Measurements from ENCODE around the gene PPP1CA. TPM values are rescaled to one million over a fixed set of nuclear protein-coding genes. Genes with fewer than 3 reads are reported as not detected.

Gene PPP1CA
- polyA plus RNA-seq (ENCODE audit: insufficient read length in 4 of 4): 100 to 1,000 TPM in 3 of 4 donors, 10 to 100 TPM in 1; 77.6 to 177 (median 146) TPM

- DNase-seq (ENCODE audit: low read depth in 4 of 4, low spot score in 3 of 4): peak in 3 of 4 donors; percentile 64 to 83 (median 81)
These were observed at the start of gene PPP1CA for GRCh38 chr11:67401495-67402191. Gene PPP1CA, minus strand, starts transcription at chr11:67401858. Its CDS starts 76 bp downstream, at chr11:67401782.

GRCh38 chr11:67450796-67451657 lies 49.4 kb upstream of the PPP1CA start:
- DNase-seq (ENCODE audit: low read depth in 4 of 4, low spot score in 3 of 4): no peak

- DNase-seq (ENCODE audit: low read depth in 4 of 4, low spot score in 3 of 4): no peak
These were observed 47.6 kb upstream of the PPP1CA start for GRCh38 chr11:67449116-67449844.

GRCh38 chr11:67448220-67448609 lies 46.6 kb upstream of the PPP1CA start:
- no peak for DNase-seq (ENCODE audit: low read depth in 4 of 4, low spot score in 3 of 4)

GRCh38 chr11:67445515-67445914 lies 43.9 kb upstream of the PPP1CA start:
- DNase-seq (ENCODE audit: low read depth in 4 of 4, low spot score in 3 of 4): no peak

GRCh38 chr11:67442504-67443404 lies 41.1 kb upstream of the PPP1CA start:
- no peak for DNase-seq (ENCODE audit: low read depth in 4 of 4, low spot score in 3 of 4)

- no peak for DNase-seq (ENCODE audit: low read depth in 4 of 4, low spot score in 3 of 4)
These were observed 40.2 kb upstream of the PPP1CA start for GRCh38 chr11:67441731-67442351.

- DNase-seq (ENCODE audit: low read depth in 4 of 4, low spot score in 3 of 4): no peak
These were observed 39.5 kb upstream of the PPP1CA start for GRCh38 chr11:67441098-67441563.

- no peak for DNase-seq (ENCODE audit: low read depth in 4 of 4, low spot score in 3 of 4)
These were observed 38.8 kb upstream of the PPP1CA start for GRCh38 chr11:67440229-67441097.

GRCh38 chr11:67439321-67440228 lies 37.9 kb upstream of the PPP1CA start:
- DNase-seq (ENCODE audit: low read depth in 4 of 4, low spot score in 3 of 4): no peak

GRCh38 chr11:67438158-67438902 lies 36.7 kb upstream of the PPP1CA start:
- no peak for DNase-seq (ENCODE audit: low read depth in 4 of 4, low spot score in 3 of 4)

GRCh38 chr11:67437809-67438157 lies 36.1 kb upstream of the PPP1CA start:
- no peak for DNase-seq (ENCODE audit: low read depth in 4 of 4, low spot score in 3 of 4)

- no peak for DNase-seq (ENCODE audit: low read depth in 4 of 4, low spot score in 3 of 4)
These were observed 35.6 kb upstream of the PPP1CA start, which contains the start of gene PTPRCAP for GRCh38 chr11:67437082-67437808. Gene PTPRCAP, minus strand, starts transcription at chr11:67437682. Its CDS starts 63 bp downstream, at chr11:67437619.

GRCh38 chr11:67436459-67437081 lies 34.9 kb upstream of the PPP1CA start:
- no peak for DNase-seq (ENCODE audit: low read depth in 4 of 4, low spot score in 3 of 4)

GRCh38 chr11:67435727-67436458 lies 34.2 kb upstream of the PPP1CA start:
- DNase-seq (ENCODE audit: low read depth in 4 of 4, low spot score in 3 of 4): no peak

Data from left renal pelvis (tissue), 4 donors.